MM.1S (cell line): ENCODE data around the gene MCM6.
A peak's percentile ranks its signal among the peaks of the same experiment; 100 is the strongest.

Source experiments
- DNase-seq: peaks from one replicate; pipeline ENCODE4 v3.0.0-alpha.2; 2015
- H2AFZ ChIP-seq: fragments of 300-600 bp; sonication (generic); 2 replicates; pipeline ENCODE4 v1.6.0; 2016; ENCODE audit warnings: antibody characterized with exemption, low read length
- H3F3A ChIP-seq: fragments of 300-600 bp; sonication (generic); 2 replicates; pipeline ENCODE4 v1.6.1; 2016; ENCODE audit warnings: mild to moderate bottlenecking, antibody characterized with exemption, low read length, moderate library complexity, mixed read lengths; ENCODE audit not compliant: insufficient read depth
- H3K27ac ChIP-seq: fragments of 300-600 bp; sonication (generic); 2 replicates; pipeline ENCODE4 v1.5.1; 2016; ENCODE audit warnings: mild to moderate bottlenecking, low read length
- H3K27me3 ChIP-seq: fragments of 300-600 bp; sonication (generic); replicated peaks from 2 replicates; pipeline ENCODE4 v1.6.0; 2016; ENCODE audit warnings: low read length; ENCODE audit not compliant: insufficient read depth
- H3K36me3 ChIP-seq: fragments of 300-600 bp; sonication (generic); replicated peaks from 2 replicates; pipeline ENCODE4 v1.6.1; 2016; ENCODE audit warnings: mild to moderate bottlenecking, low read length, mixed read lengths; ENCODE audit not compliant: insufficient read depth
- H3K4me1 ChIP-seq: fragments of 300-600 bp; sonication (generic); 2 replicates; pipeline ENCODE4 v1.6.1; 2016; ENCODE audit warnings: low read length, mixed read lengths
- H3K4me2 ChIP-seq: fragments of 300-600 bp; sonication (generic); 2 replicates; pipeline ENCODE4 v1.6.0; 2016; ENCODE audit warnings: low read depth, low read length
- H3K4me3 ChIP-seq: fragments of 300-600 bp; sonication (generic); 2 replicates; pipeline ENCODE4 v1.5.1; 2016; ENCODE audit warnings: low read length, mixed read lengths
- H3K79me2 ChIP-seq: fragments of 300-600 bp; sonication (generic); 2 replicates; pipeline ENCODE4 v1.6.1; 2016; ENCODE audit warnings: mixed run types, low read length, mixed read lengths
- H3K9ac ChIP-seq: fragments of 300-600 bp; sonication (generic); 2 replicates; pipeline ENCODE4 v1.6.1; 2016; ENCODE audit warnings: low read length, mixed read lengths
- H3K9me2 ChIP-seq: fragments of 300-600 bp; sonication (generic); replicated peaks from 2 replicates; pipeline ENCODE4 v1.6.1; 2016; ENCODE audit warnings: mild to moderate bottlenecking, low read length, mixed read lengths; ENCODE audit not compliant: insufficient read depth
- H3K9me3 ChIP-seq: fragments of 300-600 bp; sonication (generic); replicated peaks from 2 replicates; pipeline ENCODE4 v1.6.1; 2016; ENCODE audit warnings: mild to moderate bottlenecking, low read length, mixed read lengths; ENCODE audit not compliant: insufficient read depth
- H4K20me1 ChIP-seq: fragments of 300-600 bp; sonication (generic); 2 replicates; pipeline ENCODE4 v1.6.1; 2016; ENCODE audit warnings: mild to moderate bottlenecking, low read length, moderate library complexity, mixed read lengths; ENCODE audit not compliant: insufficient read depth
- EZH2 ChIP-seq: fragments of 300-600 bp; sonication (generic); optimal IDR thresholded peaks from 2 replicates; pipeline ENCODE3; 2017; ENCODE audit warnings: low read depth, mild to moderate bottlenecking, antibody characterized with exemption, low read length, mixed read lengths
- EZH2phosphoT487 ChIP-seq: fragments of 300-600 bp; sonication (generic); IDR thresholded peaks from 2 replicates; pipeline ENCODE4 v1.6.1; 2018; ENCODE audit warnings: antibody characterized with exemption, low read length
- TF ChIP-seq, protein P1 (sequence below): fragments of 300-600 bp; sonication (generic); IDR thresholded peaks from 2 replicates; pipeline ENCODE4 v1.5.1; 2016; ENCODE audit warnings: antibody characterized with exemption, low read length, mixed read lengths

The MCM6 gene

DNA sequence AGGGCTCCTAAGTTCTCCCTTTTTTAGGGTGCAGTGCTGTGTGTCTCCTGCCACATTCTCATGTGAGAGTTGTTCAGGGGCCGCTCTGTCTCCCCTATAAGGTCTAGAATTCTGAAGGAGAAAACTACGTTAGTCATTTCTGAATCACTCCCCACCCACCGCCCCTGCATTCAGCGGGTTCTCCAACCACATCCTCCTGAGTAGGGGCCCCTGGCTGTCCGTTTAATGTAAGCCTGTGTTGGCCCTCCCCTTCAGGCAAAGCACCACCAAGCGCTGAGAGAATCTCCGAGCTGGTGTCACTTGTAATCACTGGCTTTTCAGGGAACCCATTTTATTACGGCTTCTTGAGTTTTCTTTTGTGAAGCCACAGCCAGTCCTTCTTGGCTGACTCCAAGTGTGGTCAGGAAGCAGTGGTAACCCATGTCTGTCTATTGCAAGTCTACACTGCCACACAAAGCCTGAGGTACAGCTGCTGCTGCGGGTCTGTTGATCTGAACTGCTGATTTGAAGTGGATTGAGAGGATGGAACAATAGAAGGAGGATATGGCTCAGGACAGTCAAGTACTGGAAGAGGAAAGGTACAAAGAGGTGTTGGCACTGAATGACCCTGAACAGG is 56.1 kb downstream of the MCM6 start:
- H3K27me3 ChIP-seq, result no peaks in the 10 kb centered on the region
- no peak overlapping the region for H3K4me2 ChIP-seq
- TF ChIP-seq EZH2, result no peak
- no peak for TF ChIP-seq EZH2phosphoT487
- H3K36me3 ChIP-seq, result no peaks in the 10 kb centered on the region
- H3K79me2 ChIP-seq, result no peaks in the 10 kb centered on the region
- H3K4me3 ChIP-seq, result no peak overlapping the region
- H2AFZ ChIP-seq, result no peak overlapping the region
- H3K27ac ChIP-seq, result no peak overlapping the region
- no peaks in the 10 kb centered on the region for H3K4me1 ChIP-seq
- no peaks in the 10 kb centered on the region for H3F3A ChIP-seq
- H3K9me2 ChIP-seq, result no peaks in the 10 kb centered on the region
- no peak overlapping the region for H3K9ac ChIP-seq
- no peaks in the 10 kb centered on the region for H4K20me1 ChIP-seq
- DNase-seq, result no peak
- no peaks in the 10 kb centered on the region for H3K9me3 ChIP-seq

DNA sequence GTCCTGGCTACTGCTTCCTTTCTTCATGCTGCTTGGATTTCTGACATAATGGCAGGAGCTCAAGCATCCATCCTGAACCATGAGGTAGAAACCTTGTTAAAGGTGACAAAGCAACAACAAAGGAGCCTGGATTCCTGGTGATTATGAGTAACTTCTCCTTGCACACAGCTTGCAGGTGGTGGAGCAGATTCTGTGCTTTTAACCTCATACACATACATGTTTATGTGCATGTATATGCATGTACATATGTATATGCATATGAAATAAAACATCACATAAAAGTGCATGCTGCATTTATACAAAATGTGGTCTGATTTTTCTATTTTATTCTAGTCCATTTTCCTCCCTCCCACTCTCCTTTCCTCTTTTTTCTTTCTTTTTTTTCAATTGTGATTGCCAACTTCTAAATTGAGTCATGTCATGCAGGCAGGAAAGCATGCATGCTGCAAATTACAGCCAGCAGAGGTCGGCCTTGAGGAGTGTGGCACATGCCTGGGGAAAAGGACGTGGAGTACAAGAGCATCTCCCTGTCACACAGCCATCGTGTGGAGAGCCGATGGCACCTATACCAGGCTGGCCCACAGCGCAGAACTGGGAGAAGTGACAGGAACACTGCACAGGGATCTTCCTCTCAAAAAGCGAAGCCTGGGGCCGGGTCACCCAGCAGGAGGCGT is 57.2 kb downstream of the MCM6 start:
- H3K79me2 ChIP-seq, result no peaks in the 10 kb centered on the region
- TF ChIP-seq, protein P1, sequence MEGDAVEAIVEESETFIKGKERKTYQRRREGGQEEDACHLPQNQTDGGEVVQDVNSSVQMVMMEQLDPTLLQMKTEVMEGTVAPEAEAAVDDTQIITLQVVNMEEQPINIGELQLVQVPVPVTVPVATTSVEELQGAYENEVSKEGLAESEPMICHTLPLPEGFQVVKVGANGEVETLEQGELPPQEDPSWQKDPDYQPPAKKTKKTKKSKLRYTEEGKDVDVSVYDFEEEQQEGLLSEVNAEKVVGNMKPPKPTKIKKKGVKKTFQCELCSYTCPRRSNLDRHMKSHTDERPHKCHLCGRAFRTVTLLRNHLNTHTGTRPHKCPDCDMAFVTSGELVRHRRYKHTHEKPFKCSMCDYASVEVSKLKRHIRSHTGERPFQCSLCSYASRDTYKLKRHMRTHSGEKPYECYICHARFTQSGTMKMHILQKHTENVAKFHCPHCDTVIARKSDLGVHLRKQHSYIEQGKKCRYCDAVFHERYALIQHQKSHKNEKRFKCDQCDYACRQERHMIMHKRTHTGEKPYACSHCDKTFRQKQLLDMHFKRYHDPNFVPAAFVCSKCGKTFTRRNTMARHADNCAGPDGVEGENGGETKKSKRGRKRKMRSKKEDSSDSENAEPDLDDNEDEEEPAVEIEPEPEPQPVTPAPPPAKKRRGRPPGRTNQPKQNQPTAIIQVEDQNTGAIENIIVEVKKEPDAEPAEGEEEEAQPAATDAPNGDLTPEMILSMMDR, result peak; percentile 26
- TF ChIP-seq EZH2phosphoT487 (no peak), EZH2 (no peak)
- H3K4me2 ChIP-seq, result no peak overlapping the region
- H2AFZ ChIP-seq, result no peak overlapping the region
- no peaks in the 10 kb centered on the region for H3K9me2 ChIP-seq
- no peak overlapping the region for H3K4me3 ChIP-seq
- H3K27ac ChIP-seq, result no peak overlapping the region
- no peaks in the 10 kb centered on the region for H3F3A ChIP-seq
- DNase-seq, result no peak
- H3K27me3 ChIP-seq, result no peaks in the 10 kb centered on the region
- H3K9me3 ChIP-seq, result no peaks in the 10 kb centered on the region
- no peaks in the 10 kb centered on the region for H3K36me3 ChIP-seq
- no peak overlapping the region for H3K9ac ChIP-seq
- no peaks in the 10 kb centered on the region for H4K20me1 ChIP-seq
- H3K4me1 ChIP-seq, result no peaks in the 10 kb centered on the region

DNA sequence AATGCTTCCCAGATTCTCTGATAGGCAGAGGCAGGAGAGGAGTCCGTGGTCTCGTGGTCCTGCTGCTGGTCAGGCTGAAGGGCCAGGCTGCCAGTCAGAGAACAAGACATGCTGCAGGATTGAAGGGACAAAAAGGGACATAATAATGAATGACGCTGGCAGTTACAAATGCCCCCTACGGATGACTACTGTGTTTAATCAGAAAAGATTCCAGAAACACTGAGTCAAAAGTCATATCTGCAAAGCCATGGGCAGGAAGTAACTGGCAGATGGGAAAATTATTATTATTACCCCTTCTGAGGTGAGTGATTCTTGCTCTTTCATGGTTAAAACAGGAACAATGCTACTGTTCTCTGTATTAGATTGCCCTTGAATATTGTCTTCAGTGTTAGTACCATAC is 58.3 kb downstream of the MCM6 start:
- Histone ChIP-seq H2AFZ (no peak overlapping the region), H3K4me3 (no peak overlapping the region), H3K27me3 (no peaks in the 10 kb centered on the region), H3K36me3 (no peaks in the 10 kb centered on the region), H3K27ac (no peak overlapping the region), H3K4me1 (no peaks in the 10 kb centered on the region), H3F3A (no peaks in the 10 kb centered on the region), H3K4me2 (no peak overlapping the region), H3K9me2 (no peaks in the 10 kb centered on the region), H4K20me1 (no peaks in the 10 kb centered on the region), H3K79me2 (no peaks in the 10 kb centered on the region), H3K9ac (no peak overlapping the region), H3K9me3 (no peaks in the 10 kb centered on the region)
- DNase-seq, result no peak
- TF ChIP-seq, protein P1, result no peak

DNA sequence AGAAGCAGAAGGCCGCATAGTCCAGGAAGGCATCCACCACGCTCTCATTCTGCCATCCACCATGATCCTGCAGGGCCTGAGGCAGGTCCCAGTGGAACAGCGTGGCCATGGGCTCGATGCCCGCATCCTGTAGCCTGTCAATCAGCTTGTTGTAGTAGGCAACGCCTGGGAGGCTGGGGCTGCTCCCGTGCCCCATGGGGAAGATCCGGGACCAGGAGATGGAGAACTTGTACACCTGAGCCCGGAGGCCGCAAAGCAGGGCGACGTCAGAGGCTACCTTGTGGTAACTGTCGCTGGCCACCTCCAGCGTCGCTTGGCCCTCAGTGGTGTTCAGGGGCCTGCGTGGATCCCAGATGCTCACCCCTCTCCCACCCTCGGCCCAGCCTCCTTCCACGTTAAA is 58.8 kb downstream of the MCM6 start:
- TF ChIP-seq EZH2 (no peak), EZH2phosphoT487 (no peak)
- TF ChIP-seq, protein P1, result no peak
- no peaks in the 10 kb centered on the region for H3F3A ChIP-seq

More for the DNA sequence above, 58.8 kb downstream of the MCM6 start:
- Histone ChIP-seq H3K4me2 (no peak overlapping the region), H3K4me3 (no peak overlapping the region), H3K9me2 (no peaks in the 10 kb centered on the region), H2AFZ (no peak overlapping the region), H3K36me3 (no peaks in the 10 kb centered on the region), H4K20me1 (no peaks in the 10 kb centered on the region), H3K4me1 (no peaks in the 10 kb centered on the region), H3K79me2 (no peaks in the 10 kb centered on the region), H3K27me3 (no peaks in the 10 kb centered on the region), H3K9me3 (no peaks in the 10 kb centered on the region), H3K9ac (no peak overlapping the region), H3K27ac (no peak overlapping the region)
- no peak for DNase-seq
